Suprapubic skin (tissue), 4 donors: ENCODE data around the gene NOTCH2. TPM values are rescaled to one million over a fixed set of nuclear protein-coding genes. Genes with fewer than 3 reads are reported as not detected.

Experiments used
- DNase-seq, 2 donors: peaks; one replicate each; pipeline ENCODE4 v3.0.0-alpha.2; 2019; ENCODE audit warnings: low spot score in 2 of 2
- H3K27ac ChIP-seq: fragments of 200-600 bp; sonication (generic); one replicate; pipeline ENCODE4 v1.5.1; 2019
- H3K27me3 ChIP-seq: fragments of 200-600 bp; sonication (generic); one replicate; pipeline ENCODE4 v1.5.1; 2019
- H3K36me3 ChIP-seq: fragments of 200-600 bp; sonication (generic); one replicate; pipeline ENCODE4 v1.5.1; 2019
- H3K4me1 ChIP-seq: fragments of 200-600 bp; sonication (generic); one replicate; pipeline ENCODE4 v1.5.1; 2019
- H3K4me3 ChIP-seq: fragments of 200-600 bp; sonication (generic); one replicate; pipeline ENCODE4 v1.5.1; 2019; ENCODE audit warnings: mild to moderate bottlenecking
- H3K9me3 ChIP-seq: fragments of 200-600 bp; sonication (generic); one replicate; pipeline ENCODE4 v1.5.1; 2019
- CTCF ChIP-seq, 2 donors: fragments of 200-600 bp in 1 of 2; fragments of 450-650 bp in 1 of 2; sonication (generic) in 1 of 2; IDR thresholded peaks; one replicate each; pipeline ENCODE4 v1.5.1; 2016 to 2019; ENCODE audit warnings: antibody characterized with exemption in 2 of 2, mild to moderate bottlenecking in 1 of 2, moderate library complexity in 1 of 2
- EP300 ChIP-seq: sonication (generic); formaldehyde crosslinking; IDR thresholded peaks from one replicate; pipeline ENCODE4 v1.6.1; 2017; ENCODE audit warnings: antibody characterized with exemption
- POLR2A ChIP-seq, 2 donors: fragments of 450-650 bp; IDR thresholded peaks; one replicate each; pipeline ENCODE4 v1.6.1; 2017; ENCODE audit warnings: antibody characterized with exemption in 2 of 2, mild to moderate bottlenecking in 2 of 2, moderate library complexity in 2 of 2
- POLR2AphosphoS5 ChIP-seq, 3 donors: sonication (generic); formaldehyde crosslinking; IDR thresholded peaks; one replicate each; pipeline ENCODE4 v1.6.1; 2017; ENCODE audit warnings: antibody characterized with exemption in 3 of 3
- WGBS: methylation state at CpG from one replicate; pipeline ENCODE4 v1.1.5; 2018; 5-methylcytosine and 5-hydroxymethylcytosine counted together
- total RNA-seq, 4 donors: library from RNA; depleted of rRNA; stranded (reverse); fragments of >200 nt; gene quantifications; one replicate each; pipeline ENCODE4 v1.1.0, GENCODE V29; 2016

NOTCH2 gene
- total RNA-seq, 4 donors from 2014 or later: 120 to 167 (median 154) TPM

GRCh38 chr1:119937198-119937597 lies 132.3 kb downstream of the NOTCH2 start:
- Histone ChIP-seq H3K4me3 (no peak overlapping the region), H3K36me3 (peaks cover 92% of the 10 kb centered on the region), H3K9me3 (no peaks in the 10 kb centered on the region), H3K27ac (no peak overlapping the region), H3K4me1 (no peaks in the 10 kb centered on the region), H3K27me3 (no peaks in the 10 kb centered on the region)
- 80% methylated on average over 1 of the region's 5 CpGs for whole genome bisulfite sequencing
- DNase-seq: no peak
- TF ChIP-seq POLR2A (IDR thresholded peaks at IDR 0.05) (no peak), EP300 (no peak), POLR2AphosphoS5 (IDR thresholded peaks at IDR 0.05) (no peak), CTCF (IDR thresholded peaks at IDR 0.05) (no peak)

GRCh38 chr1:119935915-119936314 lies 133.5 kb downstream of the NOTCH2 start:
- 100% methylated on average over 2 of the region's 2 CpGs for WGBS
- TF ChIP-seq CTCF (IDR thresholded peaks at IDR 0.05): no peak
- Histone ChIP-seq H3K36me3 (peaks cover 82% of the 10 kb centered on the region), H3K4me3 (no peak overlapping the region), H3K4me1 (no peaks in the 10 kb centered on the region), H3K27me3 (no peaks in the 10 kb centered on the region), H3K9me3 (no peaks in the 10 kb centered on the region), H3K27ac (no peak overlapping the region)
- DNase-seq: no peak

GRCh38 chr1:119935373-119935772 lies 134.1 kb downstream of the NOTCH2 start:
- Histone ChIP-seq H3K27me3 (no peaks in the 10 kb centered on the region), H3K27ac (no peak overlapping the region), H3K9me3 (no peaks in the 10 kb centered on the region), H3K36me3 (peaks cover 78% of the 10 kb centered on the region), H3K4me1 (no peaks in the 10 kb centered on the region), H3K4me3 (no peak overlapping the region)
- WGBS: 94% methylated on average over 1 of the region's 1 CpG
- no peak for DNase-seq
- TF ChIP-seq POLR2A (IDR thresholded peaks at IDR 0.05) (no peak), POLR2AphosphoS5 (IDR thresholded peaks at IDR 0.05) (no peak), EP300 (no peak), CTCF (IDR thresholded peaks at IDR 0.05) (no peak)

- Histone ChIP-seq H3K36me3 (peaks cover 73% of the 10 kb centered on the region), H3K27me3 (no peaks in the 10 kb centered on the region), H3K4me1 (no peaks in the 10 kb centered on the region), H3K4me3 (no peak overlapping the region), H3K27ac (no peak overlapping the region), H3K9me3 (no peaks in the 10 kb centered on the region)
- no peak for TF ChIP-seq POLR2AphosphoS5 (IDR thresholded peaks at IDR 0.05)
- TF ChIP-seq POLR2A (IDR thresholded peaks at IDR 0.05): no peak
- TF ChIP-seq CTCF (IDR thresholded peaks at IDR 0.05): no peak
- TF ChIP-seq EP300: no peak
- DNase-seq: no peak
Observed at GRCh38 chr1:119933397-119933796, 136.1 kb downstream of the NOTCH2 start.

GRCh38 chr1:119929643-119930315 lies 139.7 kb downstream of the NOTCH2 start:
- Histone ChIP-seq H3K4me3 (no peak overlapping the region), H3K4me1 (no peaks in the 10 kb centered on the region), H3K9me3 (no peaks in the 10 kb centered on the region), H3K27me3 (no peaks in the 10 kb centered on the region), H3K27ac (no peak overlapping the region), H3K36me3 (peaks cover 75% of the 10 kb centered on the region)
- 100% methylated on average over 1 of the region's 1 CpG for WGBS
- no peak for DNase-seq
- TF ChIP-seq POLR2A (IDR thresholded peaks at IDR 0.05) (no peak), POLR2AphosphoS5 (IDR thresholded peaks at IDR 0.05) (no peak), CTCF (IDR thresholded peaks at IDR 0.05) (no peak), EP300 (no peak)
